ENCODE data around the gene CSNK2A2.

DNA sequence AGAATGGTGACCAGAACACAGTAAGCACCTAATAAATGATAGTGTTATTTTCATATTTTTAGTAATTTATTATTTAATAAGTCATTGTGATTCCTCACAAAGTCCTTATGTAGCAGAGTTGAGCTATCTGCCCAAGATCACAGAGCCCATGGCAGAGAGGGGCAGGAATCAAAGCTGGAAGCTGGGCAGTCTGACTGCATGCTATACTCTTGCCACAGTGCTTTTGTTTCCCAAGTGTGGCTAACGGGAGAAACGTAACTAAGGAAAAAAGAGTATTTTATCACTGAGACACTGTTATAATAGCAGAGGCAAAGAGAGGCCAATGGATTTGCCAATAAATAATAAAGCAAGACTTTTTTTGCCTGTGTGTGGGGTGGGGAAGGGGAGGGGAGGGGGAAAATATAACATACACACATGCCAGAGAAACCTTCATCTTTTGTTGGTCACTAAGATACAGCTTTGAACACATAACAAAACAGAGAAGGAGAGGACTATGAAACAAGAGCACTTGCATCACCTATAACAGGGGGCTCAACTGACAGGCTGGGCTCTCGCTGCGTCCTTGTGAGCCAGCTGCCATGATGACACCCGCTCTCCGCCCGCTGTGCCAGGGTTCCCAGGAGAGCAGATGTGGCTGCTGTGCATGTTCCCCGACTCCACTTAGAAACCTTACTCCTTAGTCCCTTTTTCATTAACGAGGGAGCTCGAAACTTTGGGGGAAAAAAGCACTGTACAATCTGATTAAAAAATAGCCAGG is 10.1 kb downstream of the CSNK2A2 start:
- TF ChIP-seq EZH2 (IDR thresholded peaks at IDR 0.05) (no peak), POLR2AphosphoS5 (IDR thresholded peaks at IDR 0.05; ENCODE audit: borderline replicate concordance, low read depth, low read length) (no peak), FOXP2 (optimal IDR thresholded peaks at IDR 0.05; ENCODE audit: control extremely low read depth, extremely low read length, insufficient read depth) (no peak)
